Caco-2 (cell line): ENCODE measurements around the gene CFAP58. TPM values are rescaled to one million over a fixed set of nuclear protein-coding genes. Genes with fewer than 3 reads are reported as not detected.

Experiments used
- BruUV-seq: library from RNA; stranded (reverse); fragments of 400-500 nt; replicated peaks from 2 replicates; lab custom pipeline; 2021; lab: Mats Ljungman, UMichigan
- CTCF ChIA-PET: fragments of 300-600 bp; sonication (Branson Sonifier 250); formaldehyde crosslinking; loops from one replicate; lab custom pipeline; 2022; ENCODE audit warnings: antibody characterized with exemption; lab: Charles Lee
- POLR2A ChIA-PET: fragments of 300-600 bp; sonication (Branson Sonifier 250); formaldehyde crosslinking; loops from one replicate; lab custom pipeline; 2022; ENCODE audit warnings: antibody characterized with exemption; lab: Charles Lee
- DNase-seq, 2 experiments: peaks; one replicate each; pipeline versions ENCODE4 v3.0.0 to v3.0.0-alpha.2; 2020 to 2022
- H3K27me3 ChIP-seq: replicated peaks from 2 replicates; pipeline ENCODE4 v1.6.0; 2011; ENCODE audit warnings: low read length; ENCODE audit not compliant: control insufficient read depth, insufficient read depth
- H3K36me3 ChIP-seq: 2 replicates; pipeline ENCODE4 v1.5.1; 2011; ENCODE audit warnings: low read length; ENCODE audit not compliant: control insufficient read depth, insufficient read depth
- H3K4me1 ChIP-seq: fragments of 250-450 bp; sonication (Bioruptor Pico); 2 replicates; pipeline ENCODE4 v1.5.1; 2020; ENCODE audit warnings: mild to moderate bottlenecking
- H3K4me3 ChIP-seq: 2 replicates; pipeline ENCODE4 v1.5.1; 2011; ENCODE audit warnings: low read depth, mild to moderate bottlenecking, control low read depth, low read length
- H3K9me3 ChIP-seq: fragments of 250-450 bp; sonication (Bioruptor Pico); 2 replicates; pipeline ENCODE4 v1.5.1; 2020; ENCODE audit warnings: mild to moderate bottlenecking, moderate library complexity
- H3K27ac Mint-ChIP-seq: one replicate; pipeline ENCODE4 v1.8.0; 2022; ENCODE audit warnings: mixed read lengths; ENCODE audit not compliant: unreplicated experiment
- H3K27me3 Mint-ChIP-seq: one replicate; pipeline ENCODE4 v1.8.0; 2022; ENCODE audit warnings: mixed read lengths; ENCODE audit not compliant: insufficient read depth, unreplicated experiment
- H3K36me3 Mint-ChIP-seq: one replicate; pipeline ENCODE4 v1.8.0; 2022; ENCODE audit warnings: mild to moderate bottlenecking, mixed read lengths; ENCODE audit not compliant: insufficient read depth, unreplicated experiment
- H3K4me1 Mint-ChIP-seq: one replicate; pipeline ENCODE4 v1.8.0; 2022; ENCODE audit warnings: low read depth, mixed read lengths; ENCODE audit not compliant: unreplicated experiment
- H3K4me3 Mint-ChIP-seq: one replicate; pipeline ENCODE4 v1.8.0; 2022; ENCODE audit warnings: mild to moderate bottlenecking, moderate library complexity, mixed read lengths; ENCODE audit not compliant: unreplicated experiment
- H3K9me3 Mint-ChIP-seq: one replicate; pipeline ENCODE4 v1.8.0; 2022; ENCODE audit warnings: mixed read lengths; ENCODE audit not compliant: unreplicated experiment
- intact Hi-C: fragments of 100-400 bp; cut with micrococcal nuclease; formaldehyde crosslinking; loops from one replicate; pipeline ENCODE4 v1.10.0; 2022; ENCODE audit not compliant: unreplicated experiment
- total RNA-seq: library from RNA; stranded (reverse); gene quantifications from 2 replicates; pipeline ENCODE4 v1.2.3, GENCODE V29; 2022
- TF ChIP-seq, protein P1 (sequence below), 2 experiments: fragments of 200-600 bp in 1 of 2; IDR thresholded peaks; 1 replicate in 1 of 2; 2 replicates in 1 of 2; pipeline versions ENCODE4 v1.5.1 to v1.8.0; 2011 to 2022; ENCODE audit warnings: antibody characterized with exemption in 1 of 2, control low read depth in 1 of 2, inconsistent platforms in 1 of 2, low read depth in 1 of 2, low read length in 1 of 2, mild to moderate bottlenecking in 1 of 2, moderate library complexity in 1 of 2; ENCODE audit not compliant: insufficient read depth in 1 of 2, severe bottlenecking in 1 of 2, unreplicated experiment in 1 of 2

The CFAP58 gene
- total RNA-seq, 1 experiment from 2014 or later: not detected

DNA sequence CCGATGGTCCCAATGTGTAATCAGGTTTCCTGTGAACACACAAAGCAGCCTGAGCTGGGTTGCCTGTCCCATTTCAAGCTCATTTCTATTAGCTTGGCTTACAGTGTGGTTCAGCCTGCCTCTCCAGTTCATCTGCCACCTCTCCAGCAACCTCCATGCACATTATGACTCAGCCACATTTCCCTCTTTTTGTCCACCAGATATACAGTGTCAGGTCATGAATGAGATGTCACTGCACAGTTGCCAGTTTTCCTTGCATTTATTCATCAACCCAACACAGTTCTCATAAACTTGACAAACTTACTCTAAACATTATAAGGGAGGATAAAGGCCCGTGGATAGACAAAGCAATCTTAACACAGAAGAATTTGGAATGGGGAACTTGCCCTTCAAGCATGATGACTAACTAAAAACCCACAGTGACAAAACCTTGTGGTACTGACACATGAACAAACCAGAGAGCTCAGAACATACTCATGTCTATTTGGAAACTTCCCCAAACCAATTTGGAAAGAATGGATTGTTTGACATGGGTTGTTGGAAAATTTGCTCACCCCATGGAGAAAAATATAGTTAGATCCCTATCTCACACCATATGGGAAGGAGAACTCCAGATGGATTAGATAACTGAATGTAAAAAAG lies 2.5 kb upstream of the CFAP58 start:
- intact Hi-C loops: loop anchor here (2.0 to 5.0 kb wide), 2 partner anchors 304 to 462 kb away; no protein-coding TSS in a partner anchor
- no peak overlapping the region for H3K4me3 Mint-ChIP-seq

DNA sequence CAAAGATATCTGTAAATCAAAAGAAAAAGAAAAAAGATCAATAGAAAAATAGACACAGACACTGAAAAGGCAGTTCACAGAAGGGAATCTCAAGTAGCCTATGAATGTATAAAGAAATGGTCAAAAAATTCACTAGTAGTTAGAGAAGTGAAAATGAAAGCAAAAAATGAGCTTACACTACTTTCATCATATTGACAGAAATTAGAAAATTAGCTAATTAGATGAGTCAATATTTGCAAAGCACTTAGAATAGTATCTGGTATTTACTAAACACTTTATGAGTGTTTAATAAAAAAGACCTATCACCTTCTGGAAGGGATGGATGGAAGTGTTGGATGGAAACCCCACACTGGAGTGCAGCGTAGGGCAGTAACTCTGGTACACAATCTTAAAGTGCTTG lies 1.7 kb upstream of the CFAP58 start:
- Mint-ChIP-seq H3K4me1 (no peaks in the 10 kb centered on the region), H3K36me3 (no peaks in the 10 kb centered on the region), H3K27me3 (peaks cover 9% of the 10 kb centered on the region), H3K27ac (no peak overlapping the region), H3K4me3 (no peak overlapping the region), H3K9me3 (no peaks in the 10 kb centered on the region)
- Histone ChIP-seq H3K27me3 (no peaks in the 10 kb centered on the region; the same call in 1 of the 2 replicates), H3K4me1 (peaks cover 7% of the 10 kb centered on the region; the same call in 1 of the 2 replicates), H3K36me3 (no peaks in the 10 kb centered on the region), H3K4me3 (no peak overlapping the region), H3K9me3 (no peaks in the 10 kb centered on the region)
- no peak for DNase-seq
- CTCF ChIA-PET: interaction anchor here (2.9 kb wide), 1 partner anchor 46 kb away, joined by 9 read pairs; no protein-coding TSS in a partner anchor
- TF ChIP-seq, protein P1, sequence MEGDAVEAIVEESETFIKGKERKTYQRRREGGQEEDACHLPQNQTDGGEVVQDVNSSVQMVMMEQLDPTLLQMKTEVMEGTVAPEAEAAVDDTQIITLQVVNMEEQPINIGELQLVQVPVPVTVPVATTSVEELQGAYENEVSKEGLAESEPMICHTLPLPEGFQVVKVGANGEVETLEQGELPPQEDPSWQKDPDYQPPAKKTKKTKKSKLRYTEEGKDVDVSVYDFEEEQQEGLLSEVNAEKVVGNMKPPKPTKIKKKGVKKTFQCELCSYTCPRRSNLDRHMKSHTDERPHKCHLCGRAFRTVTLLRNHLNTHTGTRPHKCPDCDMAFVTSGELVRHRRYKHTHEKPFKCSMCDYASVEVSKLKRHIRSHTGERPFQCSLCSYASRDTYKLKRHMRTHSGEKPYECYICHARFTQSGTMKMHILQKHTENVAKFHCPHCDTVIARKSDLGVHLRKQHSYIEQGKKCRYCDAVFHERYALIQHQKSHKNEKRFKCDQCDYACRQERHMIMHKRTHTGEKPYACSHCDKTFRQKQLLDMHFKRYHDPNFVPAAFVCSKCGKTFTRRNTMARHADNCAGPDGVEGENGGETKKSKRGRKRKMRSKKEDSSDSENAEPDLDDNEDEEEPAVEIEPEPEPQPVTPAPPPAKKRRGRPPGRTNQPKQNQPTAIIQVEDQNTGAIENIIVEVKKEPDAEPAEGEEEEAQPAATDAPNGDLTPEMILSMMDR (IDR thresholded peaks at IDR 0.05; ENCODE audit: insufficient read depth in 1 of 2, low read depth in 1 of 2, low read length in 1 of 2, severe bottlenecking in 1 of 2, unreplicated experiment in 1 of 2): no peak
- POLR2A ChIA-PET: no interaction called here
- intact Hi-C loops: loop anchor here (2.0 to 5.0 kb wide), 2 partner anchors 305 to 463 kb away; no protein-coding TSS in a partner anchor
- BruUV-seq: no TSS peak

More for the DNA sequence above, 2.5 kb upstream of the CFAP58 start:
- POLR2A ChIA-PET: no interaction called here
- Mint-ChIP-seq H3K36me3 (no peaks in the 10 kb centered on the region), H3K4me1 (no peaks in the 10 kb centered on the region), H3K27me3 (peaks cover 9% of the 10 kb centered on the region), H3K9me3 (no peaks in the 10 kb centered on the region), H3K27ac (no peak overlapping the region)
- H3K36me3 ChIP-seq: no peaks in the 10 kb centered on the region
- CTCF ChIA-PET: interaction anchor here (0.8 to 2.9 kb wide), 2 partner anchors 45 to 69 kb away, joined by 3 to 9 read pairs; no protein-coding TSS in a partner anchor
- TF ChIP-seq, protein P1 (IDR thresholded peaks at IDR 0.05; ENCODE audit: insufficient read depth in 1 of 2, low read depth in 1 of 2, low read length in 1 of 2, severe bottlenecking in 1 of 2, unreplicated experiment in 1 of 2): no peak
- DNase-seq: no peak
- H3K9me3 ChIP-seq: no peaks in the 10 kb centered on the region
- H3K27me3 ChIP-seq: no peaks in the 10 kb centered on the region; the same call in 1 of the 2 replicates
- H3K4me1 ChIP-seq: peaks cover 7% of the 10 kb centered on the region; the same call in 1 of the 2 replicates
- no peak overlapping the region for H3K4me3 ChIP-seq
- no TSS peak for BruUV-seq

DNA sequence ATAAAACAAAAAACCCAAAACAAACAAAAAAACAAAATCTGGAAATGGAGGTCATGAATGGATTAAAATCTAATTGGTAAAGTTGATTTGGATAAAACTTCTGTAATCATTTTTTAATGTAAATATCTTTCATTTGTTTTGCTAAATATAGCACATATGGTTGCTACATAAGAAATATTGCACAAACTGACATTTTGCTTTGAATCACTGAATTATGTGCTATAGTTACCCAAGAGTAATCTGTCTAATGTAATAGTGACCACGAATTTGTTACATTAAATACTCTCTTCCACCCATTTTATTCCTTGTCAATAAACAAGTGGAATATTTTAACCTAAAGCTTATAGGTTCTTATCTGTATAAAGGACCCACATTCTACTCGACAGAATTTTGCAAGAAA lies 6.2 kb downstream of the CFAP58 start:
- Histone ChIP-seq H3K4me1 (no peaks in the 10 kb centered on the region), H3K36me3 (no peaks in the 10 kb centered on the region), H3K4me3 (no peak overlapping the region), H3K27me3 (no peaks in the 10 kb centered on the region), H3K9me3 (peaks cover 5% of the 10 kb centered on the region; the same call in 1 of the 2 replicates)
- CTCF ChIA-PET: no interaction called here
- Mint-ChIP-seq H3K27me3 (peaks cover 7% of the 10 kb centered on the region), H3K4me1 (no peaks in the 10 kb centered on the region), H3K27ac (no peak overlapping the region), H3K4me3 (no peak overlapping the region), H3K36me3 (no peaks in the 10 kb centered on the region), H3K9me3 (no peaks in the 10 kb centered on the region)
- POLR2A ChIA-PET: no interaction called here
- no TSS peak for BruUV-seq
- intact Hi-C loops: no loop called here
- DNase-seq: no peak
- TF ChIP-seq, protein P1 (IDR thresholded peaks at IDR 0.05; ENCODE audit: insufficient read depth in 1 of 2, low read depth in 1 of 2, low read length in 1 of 2, severe bottlenecking in 1 of 2, unreplicated experiment in 1 of 2): no peak
